Measurements from ENCODE around the gene CENPF.

Gene CENPF

DNA sequence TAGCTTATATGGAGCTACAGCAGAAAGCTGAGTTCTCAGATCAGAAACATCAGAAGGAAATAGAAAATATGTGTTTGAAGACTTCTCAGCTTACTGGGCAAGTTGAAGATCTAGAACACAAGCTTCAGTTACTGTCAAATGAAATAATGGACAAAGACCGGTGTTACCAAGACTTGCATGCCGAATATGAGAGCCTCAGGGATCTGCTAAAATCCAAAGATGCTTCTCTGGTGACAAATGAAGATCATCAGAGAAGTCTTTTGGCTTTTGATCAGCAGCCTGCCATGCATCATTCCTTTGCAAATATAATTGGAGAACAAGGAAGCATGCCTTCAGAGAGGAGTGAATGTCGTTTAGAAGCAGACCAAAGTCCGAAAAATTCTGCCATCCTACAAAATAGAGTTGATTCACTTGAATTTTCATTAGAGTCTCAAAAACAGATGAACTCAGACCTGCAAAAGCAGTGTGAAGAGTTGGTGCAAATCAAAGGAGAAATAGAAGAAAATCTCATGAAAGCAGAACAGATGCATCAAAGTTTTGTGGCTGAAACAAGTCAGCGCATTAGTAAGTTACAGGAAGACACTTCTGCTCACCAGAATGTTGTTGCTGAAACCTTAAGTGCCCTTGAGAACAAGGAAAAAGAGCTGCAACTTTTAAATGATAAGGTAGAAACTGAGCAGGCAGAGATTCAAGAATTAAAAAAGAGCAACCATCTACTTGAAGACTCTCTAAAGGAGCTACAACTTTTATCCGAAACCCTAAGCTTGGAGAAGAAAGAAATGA lies 37.6 kb downstream of the CENPF start:
- ChIA-PET CTCF (interaction anchor here (0.8 to 5.3 kb wide), 6 partner anchors 8 to 307 kb away, joined by 3 to 55 read pairs (median 4); no protein-coding TSS in a partner anchor), POLR2A (no interaction called here)
- DNase-seq (ENCODE audit: extremely low spot score), result no peak
- TF ChIP-seq, protein P1, sequence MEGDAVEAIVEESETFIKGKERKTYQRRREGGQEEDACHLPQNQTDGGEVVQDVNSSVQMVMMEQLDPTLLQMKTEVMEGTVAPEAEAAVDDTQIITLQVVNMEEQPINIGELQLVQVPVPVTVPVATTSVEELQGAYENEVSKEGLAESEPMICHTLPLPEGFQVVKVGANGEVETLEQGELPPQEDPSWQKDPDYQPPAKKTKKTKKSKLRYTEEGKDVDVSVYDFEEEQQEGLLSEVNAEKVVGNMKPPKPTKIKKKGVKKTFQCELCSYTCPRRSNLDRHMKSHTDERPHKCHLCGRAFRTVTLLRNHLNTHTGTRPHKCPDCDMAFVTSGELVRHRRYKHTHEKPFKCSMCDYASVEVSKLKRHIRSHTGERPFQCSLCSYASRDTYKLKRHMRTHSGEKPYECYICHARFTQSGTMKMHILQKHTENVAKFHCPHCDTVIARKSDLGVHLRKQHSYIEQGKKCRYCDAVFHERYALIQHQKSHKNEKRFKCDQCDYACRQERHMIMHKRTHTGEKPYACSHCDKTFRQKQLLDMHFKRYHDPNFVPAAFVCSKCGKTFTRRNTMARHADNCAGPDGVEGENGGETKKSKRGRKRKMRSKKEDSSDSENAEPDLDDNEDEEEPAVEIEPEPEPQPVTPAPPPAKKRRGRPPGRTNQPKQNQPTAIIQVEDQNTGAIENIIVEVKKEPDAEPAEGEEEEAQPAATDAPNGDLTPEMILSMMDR (IDR thresholded peaks at IDR 0.05; ENCODE audit: control extremely low read depth, extremely low read depth, low read depth, missing control alignments), result no peak

DNA sequence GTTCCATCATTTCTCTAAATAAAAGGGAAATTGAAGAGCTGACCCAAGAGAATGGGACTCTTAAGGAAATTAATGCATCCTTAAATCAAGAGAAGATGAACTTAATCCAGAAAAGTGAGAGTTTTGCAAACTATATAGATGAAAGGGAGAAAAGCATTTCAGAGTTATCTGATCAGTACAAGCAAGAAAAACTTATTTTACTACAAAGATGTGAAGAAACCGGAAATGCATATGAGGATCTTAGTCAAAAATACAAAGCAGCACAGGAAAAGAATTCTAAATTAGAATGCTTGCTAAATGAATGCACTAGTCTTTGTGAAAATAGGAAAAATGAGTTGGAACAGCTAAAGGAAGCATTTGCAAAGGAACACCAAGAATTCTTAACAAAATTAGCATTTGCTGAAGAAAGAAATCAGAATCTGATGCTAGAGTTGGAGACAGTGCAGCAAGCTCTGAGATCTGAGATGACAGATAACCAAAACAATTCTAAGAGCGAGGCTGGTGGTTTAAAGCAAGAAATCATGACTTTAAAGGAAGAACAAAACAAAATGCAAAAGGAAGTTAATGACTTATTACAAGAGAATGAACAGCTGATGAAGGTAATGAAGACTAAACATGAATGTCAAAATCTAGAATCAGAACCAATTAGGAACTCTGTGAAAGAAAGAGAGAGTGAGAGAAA lies 38.4 kb downstream of the CENPF start:
- no peak for DNase-seq (ENCODE audit: extremely low spot score)
- ChIA-PET CTCF (interaction anchor here (0.8 to 2.5 kb wide), 8 partner anchors 9 to 310 kb away, joined by 3 to 17 read pairs (median 3); no protein-coding TSS in a partner anchor), POLR2A (no interaction called here)
- TF ChIP-seq, protein P1 (IDR thresholded peaks at IDR 0.05; ENCODE audit: control extremely low read depth, extremely low read depth, low read depth, missing control alignments), result no peak

DNA sequence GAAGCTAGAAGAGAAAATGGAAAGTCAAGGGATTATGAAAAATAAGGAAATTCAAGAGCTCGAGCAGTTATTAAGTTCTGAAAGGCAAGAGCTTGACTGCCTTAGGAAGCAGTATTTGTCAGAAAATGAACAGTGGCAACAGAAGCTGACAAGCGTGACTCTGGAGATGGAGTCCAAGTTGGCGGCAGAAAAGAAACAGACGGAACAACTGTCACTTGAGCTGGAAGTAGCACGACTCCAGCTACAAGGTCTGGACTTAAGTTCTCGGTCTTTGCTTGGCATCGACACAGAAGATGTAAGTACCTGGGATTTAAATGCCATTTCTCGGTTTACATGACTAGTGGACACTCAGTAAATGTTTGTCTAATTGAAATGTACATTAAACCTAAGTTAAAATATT lies 40.0 kb downstream of the CENPF start:
- POLR2A ChIA-PET, result no interaction called here

GRCh38 chr1:214645712-214646111 lies 42.7 kb downstream of the CENPF start:
- TF ChIP-seq, protein P1 (IDR thresholded peaks at IDR 0.05; ENCODE audit: control extremely low read depth, extremely low read depth, low read depth, missing control alignments), result no peak
- no peak for DNase-seq (ENCODE audit: extremely low spot score)
- POLR2A ChIA-PET, result interaction anchor here (1.1 kb wide), 1 partner anchor 40 kb away, joined by 7 read pairs; no protein-coding TSS in a partner anchor
- CTCF ChIA-PET, result interaction anchor here (0.7 to 5.7 kb wide), 6 partner anchors 9 to 25 kb away, joined by 3 to 54 read pairs (median 6); no protein-coding TSS in a partner anchor

More for the DNA sequence above, 40.0 kb downstream of the CENPF start:
- DNase-seq (ENCODE audit: extremely low spot score), result no peak
- TF ChIP-seq, protein P1 (IDR thresholded peaks at IDR 0.05; ENCODE audit: control extremely low read depth, extremely low read depth, low read depth, missing control alignments), result no peak
- CTCF ChIA-PET, result interaction anchor here (1.1 to 2.5 kb wide), 3 partner anchors 9 to 883 kb away, joined by 3 to 17 read pairs (median 8); no protein-coding TSS in a partner anchor

DNA sequence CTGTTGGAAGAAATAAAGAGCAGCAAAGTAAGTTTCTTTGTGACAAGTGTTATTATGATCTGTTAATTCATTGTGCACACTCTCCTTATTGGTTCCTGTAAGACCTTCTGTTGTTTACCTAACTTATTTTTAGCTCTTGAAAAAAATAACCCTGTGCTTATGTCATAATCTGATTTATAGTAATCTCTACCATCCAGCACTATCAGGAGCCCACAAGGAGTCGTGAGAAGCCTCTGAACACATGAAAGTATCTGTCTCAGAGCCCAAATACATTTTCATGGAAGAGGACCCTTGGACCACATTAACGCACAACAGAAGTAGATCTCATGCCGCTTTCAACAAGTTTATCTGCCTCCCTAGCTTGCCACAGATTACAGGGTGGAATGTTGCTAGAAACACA lies 45.8 kb downstream of the CENPF start:
- CTCF ChIA-PET, result interaction anchor here (1.0 to 5.7 kb wide), 4 partner anchors 11 to 388 kb away, joined by 3 to 54 read pairs (median 4); no protein-coding TSS in a partner anchor
- POLR2A ChIA-PET, result no interaction called here

GRCh38 chr1:214649607-214650006 lies 46.6 kb downstream of the CENPF start:
- DNase-seq (ENCODE audit: extremely low spot score), result no peak
- TF ChIP-seq, protein P1 (IDR thresholded peaks at IDR 0.05; ENCODE audit: control extremely low read depth, extremely low read depth, low read depth, missing control alignments), result no peak
- ChIA-PET CTCF (interaction anchor here (2.3 to 5.7 kb wide), 2 partner anchors 13 to 22 kb away, joined by 6 to 54 read pairs; no protein-coding TSS in a partner anchor), POLR2A (no interaction called here)

More for the DNA sequence above, 45.8 kb downstream of the CENPF start:
- no peak for DNase-seq (ENCODE audit: extremely low spot score)
- TF ChIP-seq, protein P1 (IDR thresholded peaks at IDR 0.05; ENCODE audit: control extremely low read depth, extremely low read depth, low read depth, missing control alignments), result no peak

Data from GM10248 (cell line).